ENCODE results near the gene VMO1. TPM values are rescaled to one million over a fixed set of nuclear protein-coding genes. Genes with fewer than 3 reads are reported as not detected.

VMO1 gene
- total RNA-seq, 1 experiment from 2014 or later: not detected

GRCh38 chr17:4811471-4811870 is 25.3 kb upstream of the VMO1 start:
- no peak overlapping the region for H2BK15ac ChIP-seq (ENCODE audit: low read depth, low read length)
- WGBS (ENCODE audit: extremely low coverage, insufficient read length, low lambda C conversion rate): no CpG with 5 or more reads among the region's 12 CpGs
- H3K14ac ChIP-seq (ENCODE audit: insufficient read depth, low read length): no peak overlapping the region
- H2BK120ac ChIP-seq (ENCODE audit: low read depth, low read length, poor library complexity, severe bottlenecking): no peak overlapping the region
- DNase-seq: no peak
- no peaks in the 10 kb centered on the region; the same call in 1 of the 2 replicates for H3K27me3 Mint-ChIP-seq (ENCODE audit: low read depth)
- H3K9ac ChIP-seq (ENCODE audit: extremely low read depth, insufficient read length, low read length): no peak overlapping the region
- no peak overlapping the region for H3K27ac ChIP-seq (ENCODE audit: insufficient read length, low read depth, low read length)
- no peaks in the 10 kb centered on the region for H3K4me1 ChIP-seq (ENCODE audit: insufficient read depth, low read length)
- H2BK20ac ChIP-seq (ENCODE audit: low read depth, low read length, poor library complexity, severe bottlenecking): no peak overlapping the region
- H4K8ac ChIP-seq (replicated peaks; ENCODE audit: insufficient read length, low read depth, low read length): no peak overlapping the region
- no peak overlapping the region for H2BK5ac ChIP-seq (ENCODE audit: insufficient read length, low read length)
- H3K27ac Mint-ChIP-seq: no peak overlapping the region; a peak in 1 of 7 replicates
- H4K91ac ChIP-seq (ENCODE audit: insufficient read length, low read depth, low read length): no peak overlapping the region
- H3K4me3 Mint-ChIP-seq: no peak overlapping the region
- TF ChIP-seq, protein P1, sequence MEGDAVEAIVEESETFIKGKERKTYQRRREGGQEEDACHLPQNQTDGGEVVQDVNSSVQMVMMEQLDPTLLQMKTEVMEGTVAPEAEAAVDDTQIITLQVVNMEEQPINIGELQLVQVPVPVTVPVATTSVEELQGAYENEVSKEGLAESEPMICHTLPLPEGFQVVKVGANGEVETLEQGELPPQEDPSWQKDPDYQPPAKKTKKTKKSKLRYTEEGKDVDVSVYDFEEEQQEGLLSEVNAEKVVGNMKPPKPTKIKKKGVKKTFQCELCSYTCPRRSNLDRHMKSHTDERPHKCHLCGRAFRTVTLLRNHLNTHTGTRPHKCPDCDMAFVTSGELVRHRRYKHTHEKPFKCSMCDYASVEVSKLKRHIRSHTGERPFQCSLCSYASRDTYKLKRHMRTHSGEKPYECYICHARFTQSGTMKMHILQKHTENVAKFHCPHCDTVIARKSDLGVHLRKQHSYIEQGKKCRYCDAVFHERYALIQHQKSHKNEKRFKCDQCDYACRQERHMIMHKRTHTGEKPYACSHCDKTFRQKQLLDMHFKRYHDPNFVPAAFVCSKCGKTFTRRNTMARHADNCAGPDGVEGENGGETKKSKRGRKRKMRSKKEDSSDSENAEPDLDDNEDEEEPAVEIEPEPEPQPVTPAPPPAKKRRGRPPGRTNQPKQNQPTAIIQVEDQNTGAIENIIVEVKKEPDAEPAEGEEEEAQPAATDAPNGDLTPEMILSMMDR (conservative IDR thresholded peaks at IDR 0.05): no peak
- peaks cover 20 to 57% (median 46%) of the 10 kb centered on the region in 3 experiments for H3K36me3 Mint-ChIP-seq (ENCODE audit: insufficient read depth in 1 of 3, low read depth in 3 of 3)
- peaks cover 2% of the 10 kb centered on the region in 2 experiments; a peak in 4 of 5 replicates for H3K9me3 Mint-ChIP-seq
- H3T11ph ChIP-seq (ENCODE audit: low read length): no peak overlapping the region
- no peak overlapping the region for H4K5ac ChIP-seq (ENCODE audit: insufficient read length, low read depth, low read length)
- H3K9me3 ChIP-seq (ENCODE audit: control insufficient read depth, low read depth, low read length): no peaks in the 10 kb centered on the region
- H2BK12ac ChIP-seq (ENCODE audit: insufficient read length, low read depth, low read length): no peak overlapping the region
- H2AK5ac ChIP-seq (ENCODE audit: insufficient read length, low read length): no peak overlapping the region
- H3K79me2 ChIP-seq (ENCODE audit: insufficient read depth, low read length): no peaks in the 10 kb centered on the region
- no peak overlapping the region for H3K18ac ChIP-seq (ENCODE audit: insufficient read length, low read depth, low read length)
- H3K27me3 ChIP-seq (ENCODE audit: insufficient read depth, low read length): no peaks in the 10 kb centered on the region
- H3K23ac ChIP-seq (ENCODE audit: insufficient read length, low read depth, low read length): no peak overlapping the region
- no peaks in the 10 kb centered on the region for H3K79me1 ChIP-seq (ENCODE audit: insufficient read depth, low read depth, low read length, poor library complexity, severe bottlenecking)
- no peak overlapping the region for H2AFZ ChIP-seq (ENCODE audit: low read length)
- H3K23me2 ChIP-seq (ENCODE audit: insufficient read length, low read depth, low read length, poor library complexity, severe bottlenecking): peaks cover 5% of the 10 kb centered on the region
- no peak overlapping the region for H3K4ac ChIP-seq (ENCODE audit: low read depth, low read length)
- no peaks in the 10 kb centered on the region for H4K20me1 ChIP-seq (ENCODE audit: control insufficient read depth, insufficient read depth, insufficient read length)
- no peak overlapping the region for H3K4me2 ChIP-seq (ENCODE audit: insufficient read depth, insufficient read length, low read length)
- H3K56ac ChIP-seq (ENCODE audit: insufficient read length, low read depth, low read length): no peak overlapping the region
- H3K4me1 Mint-ChIP-seq: peaks cover 11% of the 10 kb centered on the region in 2 experiments
